Muscle layer of colon (tissue), 2 donors: ENCODE data around the gene LTA4H.

Source experiments
- H3K27ac ChIP-seq: one replicate; pipeline ENCODE4 v1.7.0; 2013; ENCODE audit warnings: low read depth, mild to moderate bottlenecking, low read length, moderate library complexity
- H3K27me3 ChIP-seq, 2 donors: one replicate each; pipeline ENCODE4 v1.7.0; 2013; ENCODE audit warnings: low read length in 2 of 2, mild to moderate bottlenecking in 2 of 2; ENCODE audit not compliant: insufficient read depth in 2 of 2, control insufficient read depth in 1 of 2
- H3K36me3 ChIP-seq: one replicate; pipeline ENCODE4 v1.7.0; 2013; ENCODE audit warnings: mild to moderate bottlenecking, low read length; ENCODE audit not compliant: insufficient read depth
- H3K4me1 ChIP-seq: one replicate; pipeline ENCODE4 v1.7.0; 2013; ENCODE audit warnings: mild to moderate bottlenecking, low read length; ENCODE audit not compliant: insufficient read depth
- H3K4me3 ChIP-seq, 2 donors: one replicate each; pipeline ENCODE4 v1.7.0; 2013; ENCODE audit warnings: low read length in 2 of 2, low read depth in 1 of 2, mild to moderate bottlenecking in 1 of 2, moderate library complexity in 1 of 2
- H3K9ac ChIP-seq: one replicate; pipeline ENCODE4 v1.7.0; 2013; ENCODE audit warnings: low read length
- H3K9me3 ChIP-seq: one replicate; pipeline ENCODE4 v1.7.0; 2013; ENCODE audit warnings: mild to moderate bottlenecking, low read length
- donor health status: abdominal sarcoma.
- donor health status: Adenocarcinoma of cecum.

Gene LTA4H

DNA sequence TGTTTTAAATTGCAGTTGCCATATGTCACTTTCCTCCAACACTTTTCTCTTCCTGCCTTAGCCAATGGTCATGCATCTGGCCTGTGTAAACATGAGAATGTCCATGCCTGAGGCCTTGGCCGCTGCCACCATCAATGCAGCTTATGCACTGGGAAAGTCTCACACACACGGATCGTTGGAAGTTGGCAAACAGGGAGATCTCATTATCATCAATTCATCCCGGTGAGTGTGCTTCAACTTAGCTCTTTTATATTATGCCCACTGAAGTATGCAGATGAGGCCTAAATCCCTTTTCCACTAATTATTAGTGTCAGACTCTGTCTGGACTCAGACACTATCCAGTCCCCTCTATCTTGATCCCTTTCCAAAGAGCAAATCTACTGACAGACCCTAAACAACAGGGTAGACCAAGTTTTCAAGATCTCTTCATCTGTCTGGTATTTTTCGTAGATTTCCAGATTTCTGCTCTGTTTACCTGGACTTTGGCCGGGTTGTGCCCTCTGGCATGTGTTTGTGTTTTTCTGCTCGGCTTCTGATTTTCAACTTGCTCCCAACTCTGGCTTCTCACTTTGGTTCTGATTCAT is 69.0 kb downstream of the LTA4H start:
- H3K36me3 ChIP-seq = no peaks in the 10 kb centered on the region
- H3K27ac ChIP-seq = no peak overlapping the region
- H3K9ac ChIP-seq = no peak overlapping the region
- no peaks in the 10 kb centered on the region for H3K4me1 ChIP-seq
- H3K9me3 ChIP-seq = no peaks in the 10 kb centered on the region
- H3K27me3 ChIP-seq = no peaks in the 10 kb centered on the region
- H3K4me3 ChIP-seq = no peak overlapping the region

DNA sequence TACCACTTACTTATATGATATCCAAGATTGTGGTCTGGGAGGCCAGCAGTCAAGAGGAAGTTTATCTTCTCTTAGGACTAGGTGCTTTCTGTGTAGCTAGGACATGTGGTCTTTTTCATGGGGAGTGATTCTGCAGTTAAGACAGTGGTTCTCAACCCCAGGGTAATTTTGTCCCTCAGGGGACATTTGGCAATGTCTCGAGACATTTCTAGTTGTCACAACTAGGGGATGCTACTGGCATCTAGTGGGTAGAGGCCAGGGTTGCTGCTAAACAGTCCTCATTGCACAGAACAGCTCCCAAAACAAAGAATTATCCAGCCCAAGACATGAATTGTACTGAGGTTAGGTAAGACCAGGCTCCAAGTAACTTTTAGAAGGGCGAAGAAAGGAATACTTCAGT is 72.3 kb downstream of the LTA4H start:
- Histone ChIP-seq H3K27ac (no peak overlapping the region), H3K9ac (no peak overlapping the region), H3K9me3 (no peaks in the 10 kb centered on the region), H3K4me1 (no peaks in the 10 kb centered on the region), H3K36me3 (no peaks in the 10 kb centered on the region), H3K4me3 (no peak overlapping the region), H3K27me3 (no peaks in the 10 kb centered on the region)

DNA sequence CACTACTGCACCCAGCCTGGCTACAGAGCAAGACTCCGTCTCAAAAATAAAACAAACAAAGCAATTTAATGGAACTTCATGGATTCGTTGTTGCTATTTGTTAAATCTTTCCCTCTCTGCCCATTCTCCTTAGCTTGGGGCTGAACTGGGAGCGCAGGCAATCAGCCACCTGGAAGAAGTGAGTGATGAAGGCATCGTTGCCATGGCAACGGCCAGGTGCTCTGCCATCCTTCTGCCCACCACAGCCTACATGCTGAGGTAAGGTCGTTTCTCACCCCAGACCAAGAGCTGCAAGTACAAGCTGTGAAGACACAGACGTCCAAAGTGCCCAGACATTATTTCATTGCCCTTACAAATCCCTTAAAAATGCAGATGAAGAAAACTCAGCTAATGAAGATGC is 73.2 kb downstream of the LTA4H start:
- Histone ChIP-seq H3K4me3 (no peak overlapping the region), H3K27ac (no peak overlapping the region), H3K4me1 (no peaks in the 10 kb centered on the region), H3K36me3 (no peaks in the 10 kb centered on the region), H3K9me3 (no peaks in the 10 kb centered on the region), H3K27me3 (no peaks in the 10 kb centered on the region), H3K9ac (no peak overlapping the region)

GRCh38 chr12:95960241-95960640 is 75.1 kb downstream of the LTA4H start:
- Histone ChIP-seq H3K36me3 (no peaks in the 10 kb centered on the region), H3K4me3 (no peak overlapping the region), H3K9ac (no peak overlapping the region), H3K27ac (no peak overlapping the region), H3K4me1 (no peaks in the 10 kb centered on the region), H3K9me3 (no peaks in the 10 kb centered on the region), H3K27me3 (no peaks in the 10 kb centered on the region)

- no peaks in the 10 kb centered on the region for H3K9me3 ChIP-seq
- no peak overlapping the region for H3K9ac ChIP-seq
- no peaks in the 10 kb centered on the region for H3K4me1 ChIP-seq
- H3K27me3 ChIP-seq = no peaks in the 10 kb centered on the region
- H3K4me3 ChIP-seq = no peak overlapping the region
- H3K27ac ChIP-seq = no peak overlapping the region
- H3K36me3 ChIP-seq = no peaks in the 10 kb centered on the region
Measured at GRCh38 chr12:95959107-95959506, 76.3 kb downstream of the LTA4H start.

DNA sequence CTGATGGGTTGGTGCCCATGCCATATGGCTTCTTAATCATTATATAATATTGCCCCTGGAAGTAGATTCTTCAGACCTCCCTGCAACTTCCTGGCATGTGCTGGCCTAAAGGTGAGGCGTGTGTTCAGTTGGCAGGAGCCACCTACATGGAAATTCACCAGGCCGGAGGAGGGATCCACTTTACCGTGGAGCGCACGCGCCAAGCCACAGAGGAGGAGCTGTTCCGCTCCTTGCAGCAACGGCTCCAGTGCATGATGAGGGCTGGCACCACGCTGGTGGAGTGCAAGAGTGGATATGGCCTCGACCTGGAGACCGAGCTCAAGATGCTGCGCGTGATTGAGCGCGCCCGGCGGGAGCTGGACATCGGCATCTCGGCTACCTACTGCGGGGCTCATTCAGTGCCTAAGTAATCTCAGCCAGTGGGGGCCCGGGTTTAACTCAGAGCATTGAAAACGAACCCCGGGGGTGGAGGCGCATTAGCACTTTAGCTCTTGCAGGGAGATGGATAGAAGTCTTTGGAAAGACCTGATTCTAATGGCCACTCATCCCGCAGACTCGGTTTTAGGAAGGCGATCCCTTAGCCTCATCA is 78.7 kb downstream of the LTA4H start:
- no peak overlapping the region for H3K9ac ChIP-seq
- no peak overlapping the region for H3K4me3 ChIP-seq
- no peaks in the 10 kb centered on the region for H3K36me3 ChIP-seq
- H3K27ac ChIP-seq = no peak overlapping the region
- no peaks in the 10 kb centered on the region for H3K27me3 ChIP-seq
- no peaks in the 10 kb centered on the region for H3K4me1 ChIP-seq
- H3K9me3 ChIP-seq = no peaks in the 10 kb centered on the region

GRCh38 chr12:95955549-95956159 is 79.7 kb downstream of the LTA4H start:
- no peak overlapping the region for H3K4me3 ChIP-seq
- no peaks in the 10 kb centered on the region for H3K4me1 ChIP-seq
- no peaks in the 10 kb centered on the region for H3K36me3 ChIP-seq
- no peak overlapping the region for H3K27ac ChIP-seq
- no peak overlapping the region for H3K9ac ChIP-seq
- H3K27me3 ChIP-seq = no peaks in the 10 kb centered on the region
- H3K9me3 ChIP-seq = no peaks in the 10 kb centered on the region

GRCh38 chr12:95953000-95953399 is 82.4 kb downstream of the LTA4H start:
- no peak overlapping the region for H3K9ac ChIP-seq
- H3K27me3 ChIP-seq = no peaks in the 10 kb centered on the region
- H3K9me3 ChIP-seq = no peaks in the 10 kb centered on the region
- no peaks in the 10 kb centered on the region for H3K4me1 ChIP-seq
- no peaks in the 10 kb centered on the region for H3K36me3 ChIP-seq
- no peak overlapping the region for H3K27ac ChIP-seq
- H3K4me3 ChIP-seq = no peak overlapping the region

DNA sequence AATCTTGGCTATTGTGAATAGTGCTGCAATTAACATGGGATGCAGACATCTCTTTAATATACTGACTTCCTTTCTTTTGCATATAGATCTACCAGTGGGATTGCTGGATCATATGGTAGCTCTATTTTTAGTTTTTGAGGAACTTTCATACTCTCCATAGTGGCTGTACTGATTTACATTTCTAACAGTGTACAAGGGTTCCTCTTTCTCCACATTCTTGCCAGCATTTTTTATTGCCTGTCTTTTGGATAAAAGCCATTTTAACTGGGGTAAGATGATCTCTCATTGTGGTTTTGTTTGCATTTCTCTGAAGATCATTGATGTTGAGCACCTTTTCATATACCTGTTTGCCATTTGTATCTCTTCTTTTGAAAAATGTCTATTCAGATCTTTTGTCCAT is 83.9 kb downstream of the LTA4H start:
- H3K4me1 ChIP-seq = no peaks in the 10 kb centered on the region
- H3K9ac ChIP-seq = no peak overlapping the region
- no peak overlapping the region for H3K27ac ChIP-seq
- no peaks in the 10 kb centered on the region for H3K9me3 ChIP-seq
- no peaks in the 10 kb centered on the region for H3K27me3 ChIP-seq
- H3K4me3 ChIP-seq = no peak overlapping the region
- no peaks in the 10 kb centered on the region for H3K36me3 ChIP-seq
